Measurements from ENCODE around the gene PTDSS2. TPM values are rescaled to one million over a fixed set of nuclear protein-coding genes. Genes with fewer than 3 reads are reported as not detected.

Gene PTDSS2
- total RNA-seq, 2 donors from 2014 or later, result 23.6 to 23.8 TPM

DNA sequence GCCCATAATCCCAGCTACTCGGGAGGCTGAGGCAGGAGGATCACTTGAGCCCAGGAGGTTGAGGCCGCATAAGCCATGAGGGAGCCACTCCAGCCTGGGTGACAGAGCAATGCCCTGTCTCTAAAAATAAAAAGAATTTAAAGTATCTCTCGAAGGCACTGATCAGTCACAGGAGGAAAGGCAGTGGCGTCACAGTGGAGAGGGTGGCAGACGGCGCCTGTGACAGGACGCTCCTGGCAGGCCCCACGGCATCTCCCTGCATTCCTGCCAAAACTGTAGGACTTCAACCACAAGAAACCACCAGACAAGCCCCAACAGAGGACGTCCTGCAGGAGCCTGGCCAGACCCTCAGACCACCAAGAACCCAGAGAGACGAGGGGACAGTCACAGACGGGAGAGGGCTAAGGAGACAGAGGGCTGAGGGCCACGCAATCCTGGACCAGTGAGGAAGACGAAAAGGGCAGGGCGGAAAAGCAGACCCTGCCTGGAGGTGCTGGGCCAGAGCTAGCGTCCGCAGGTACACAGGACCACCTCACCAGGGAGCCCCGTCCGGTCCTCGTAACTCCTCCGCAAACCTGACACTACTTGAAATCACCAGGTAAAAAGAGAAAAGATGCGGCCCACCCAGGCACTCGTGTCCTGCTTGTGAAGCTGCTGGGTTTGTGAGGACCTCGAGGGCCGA lies 51.1 kb downstream of the PTDSS2 start:
- peak overlapping the region in 1 of 2 donors; percentile 63 for H3K27ac Mint-ChIP-seq
- no peaks in the 10 kb centered on the region for H3K9me3 Mint-ChIP-seq
- DNase-seq (ENCODE audit: low spot score in 2 of 2) (no peak), ATAC-seq (no peak)
- peaks cover 17 to 18% of the 10 kb centered on the region in 2 donors for H3K36me3 Mint-ChIP-seq

DNA sequence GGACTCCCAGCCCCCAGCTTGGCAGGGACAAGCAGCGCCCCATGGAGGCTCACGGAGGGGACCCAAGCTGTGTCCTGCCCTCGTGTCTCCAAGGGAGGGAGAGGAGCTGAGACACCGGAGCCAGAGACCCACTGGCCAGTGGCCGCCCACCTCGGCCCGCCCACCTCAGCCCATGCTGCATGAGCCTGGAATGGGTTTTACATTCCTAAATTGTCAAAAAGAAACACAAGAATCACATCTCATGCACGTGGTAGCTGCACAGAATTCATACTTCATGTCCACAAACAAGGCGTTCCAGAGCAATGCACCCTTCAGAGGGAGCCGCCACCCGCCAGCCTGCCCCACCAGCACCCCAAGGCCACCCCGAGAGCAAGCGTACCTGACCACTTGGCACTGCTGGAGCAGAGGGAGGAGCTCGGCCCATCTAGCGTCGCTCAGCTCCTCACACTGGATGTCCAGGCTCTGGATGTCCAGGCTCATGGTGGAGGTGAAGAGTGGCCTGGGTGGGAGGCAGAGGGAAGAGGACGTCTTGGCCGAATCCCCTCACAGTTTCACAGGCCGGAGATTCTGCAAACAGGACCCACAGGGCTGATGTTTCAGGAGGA lies 51.7 kb downstream of the PTDSS2 start:
- Mint-ChIP-seq H3K9me3 (no peaks in the 10 kb centered on the region), H3K36me3 (peaks cover 17 to 24% of the 10 kb centered on the region in 2 donors), H3K27ac (peak overlapping the region in 1 of 2 donors; percentile 63)
- ATAC-seq (no peak), DNase-seq (ENCODE audit: low spot score in 2 of 2) (no peak)

DNA sequence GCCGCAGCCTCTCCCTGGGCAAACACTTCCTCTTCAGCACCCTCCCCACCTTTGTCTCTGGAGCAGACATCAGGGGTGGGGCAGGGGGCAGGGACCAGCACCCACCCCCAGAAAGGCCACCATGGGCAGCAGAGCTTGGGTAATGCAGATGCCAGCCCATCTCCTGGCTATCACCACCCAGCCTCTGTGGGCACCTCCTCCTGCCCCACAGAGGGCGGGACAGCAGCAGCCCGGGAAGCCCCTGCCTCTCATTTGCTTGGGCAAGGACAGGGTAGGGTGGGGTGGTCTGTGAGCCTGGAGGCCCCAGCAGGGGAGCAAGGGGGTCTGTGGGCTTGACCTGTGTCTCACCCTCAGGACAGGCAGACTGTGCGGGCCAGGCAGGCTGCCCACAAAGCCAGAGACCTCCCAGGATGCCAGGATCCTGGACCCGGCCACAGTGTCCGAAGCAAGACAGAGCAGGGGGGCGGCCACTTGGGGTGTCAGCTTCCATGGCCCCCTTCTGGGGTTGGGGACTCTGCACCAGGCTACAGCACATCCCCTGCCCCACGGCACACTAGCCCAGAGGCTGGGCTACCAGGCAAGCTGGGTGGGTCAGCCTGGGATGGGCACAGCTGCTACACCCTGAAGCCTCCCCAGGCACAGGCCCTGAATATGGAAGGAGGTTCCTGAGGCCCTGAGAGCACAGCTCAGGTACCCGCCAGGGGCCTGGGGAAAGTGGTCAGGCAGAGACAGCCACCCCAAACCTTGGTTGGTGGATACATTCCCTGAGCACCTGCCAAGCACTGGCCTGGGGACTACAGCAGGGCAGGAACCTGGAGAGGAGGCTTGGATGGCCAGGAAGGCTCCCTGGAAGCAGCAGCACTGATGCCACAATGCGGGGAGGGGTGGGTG lies 52.5 kb downstream of the PTDSS2 start:
- Mint-ChIP-seq H3K27ac (no peak overlapping the region), H3K9me3 (no peaks in the 10 kb centered on the region), H3K36me3 (peaks cover 11 to 20% of the 10 kb centered on the region in 2 donors)
- ATAC-seq (no peak), DNase-seq (ENCODE audit: low spot score in 2 of 2) (no peak)

DNA sequence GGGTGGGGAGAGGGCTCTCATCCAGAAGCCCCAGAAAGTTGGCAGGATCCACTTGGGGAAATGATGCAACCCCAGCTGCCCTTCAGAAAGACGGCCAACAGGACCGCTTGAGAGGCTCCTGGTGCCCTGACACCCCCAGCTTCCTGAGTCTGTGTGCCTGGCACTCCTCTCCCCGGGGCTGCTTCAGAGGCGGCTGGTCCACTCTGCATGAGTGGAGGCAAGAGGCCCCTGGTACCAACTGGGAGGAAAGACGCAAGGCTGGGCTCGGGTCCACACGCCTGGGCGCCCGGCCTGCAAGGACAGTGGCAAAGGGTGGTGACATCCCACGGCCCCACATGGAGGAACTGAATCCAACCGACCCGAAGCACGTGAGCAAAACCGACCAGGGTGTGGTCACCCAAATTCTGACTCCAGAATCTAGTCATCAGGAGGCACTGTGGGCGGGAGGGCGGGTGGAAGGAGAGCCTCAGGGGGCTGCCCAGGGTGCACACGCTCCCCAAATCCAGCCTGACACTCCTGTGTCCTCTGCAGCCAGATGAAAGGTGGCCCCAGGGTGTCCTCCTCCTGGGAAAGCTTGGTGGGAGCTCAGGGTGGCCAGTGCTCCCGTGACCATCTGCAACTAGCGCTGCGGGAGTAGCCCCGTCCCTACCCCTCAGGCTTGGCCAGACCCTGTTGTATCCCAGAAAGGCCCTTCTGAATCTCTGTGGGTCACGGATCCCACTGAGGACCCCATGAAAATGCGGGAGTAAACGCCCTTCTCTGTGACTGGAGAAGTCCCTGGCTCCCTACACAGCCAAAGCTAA lies 53.3 kb downstream of the PTDSS2 start:
- Mint-ChIP-seq H3K36me3 (peaks cover 9 to 11% of the 10 kb centered on the region in 2 donors), H3K27ac (no peak overlapping the region), H3K9me3 (no peaks in the 10 kb centered on the region)
- DNase-seq (ENCODE audit: low spot score in 2 of 2) (no peak), ATAC-seq (no peak)

DNA sequence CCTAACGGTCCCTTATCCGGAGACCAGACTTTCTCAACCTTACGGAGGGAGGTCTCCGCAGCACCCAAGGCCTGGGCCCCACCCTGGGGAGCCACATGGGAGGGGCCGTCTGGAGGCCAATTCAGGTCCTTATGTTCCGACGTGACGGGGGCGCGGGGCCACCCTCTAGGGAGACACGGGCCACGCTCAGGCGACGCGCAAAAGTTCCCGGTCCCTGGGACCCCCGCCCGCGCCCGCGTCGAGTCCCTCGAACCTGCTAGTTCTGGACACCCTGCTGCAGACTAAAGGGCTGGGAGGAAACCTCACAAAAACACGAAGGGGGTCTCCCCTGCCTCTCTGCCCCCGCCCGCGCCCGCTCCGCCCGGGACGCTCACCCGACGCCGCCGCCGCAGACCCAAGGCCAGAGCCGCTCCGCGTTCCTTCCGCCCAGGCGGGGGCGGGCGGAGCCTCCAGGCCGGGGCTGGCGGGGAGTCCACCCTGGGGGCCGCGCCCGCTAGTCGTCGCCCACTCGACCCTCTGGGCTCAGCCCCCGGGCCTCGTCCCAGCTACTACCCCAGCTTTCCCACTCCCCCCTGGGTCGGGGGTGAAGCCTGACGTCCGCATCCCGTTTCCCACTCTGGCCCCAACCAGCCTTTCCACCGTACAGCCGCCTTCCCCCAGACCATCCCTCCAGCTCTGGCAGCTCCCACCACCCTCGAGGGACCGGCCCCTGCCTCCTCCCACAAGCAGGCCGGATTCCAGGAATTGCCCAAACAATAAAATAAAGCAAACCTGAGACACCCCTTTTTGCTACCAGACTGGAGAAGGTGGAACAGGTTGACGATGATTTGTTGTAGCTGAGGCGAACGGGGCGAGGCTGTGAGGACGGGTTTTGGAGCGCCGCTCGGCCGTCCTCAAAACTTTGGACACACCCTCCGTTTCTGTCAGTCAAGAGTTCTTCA lies 54.2 kb downstream of the PTDSS2 start:
- ATAC-seq, result no peak
- peak overlapping the region in 1 of 2 donors; percentile 68 for H3K27ac Mint-ChIP-seq
- peaks cover 7 to 10% of the 10 kb centered on the region in 2 donors for H3K36me3 Mint-ChIP-seq
- no peaks in the 10 kb centered on the region for H3K9me3 Mint-ChIP-seq
- DNase-seq (ENCODE audit: low spot score in 2 of 2), result peak in 1 of 2 donors; percentile 38

DNA sequence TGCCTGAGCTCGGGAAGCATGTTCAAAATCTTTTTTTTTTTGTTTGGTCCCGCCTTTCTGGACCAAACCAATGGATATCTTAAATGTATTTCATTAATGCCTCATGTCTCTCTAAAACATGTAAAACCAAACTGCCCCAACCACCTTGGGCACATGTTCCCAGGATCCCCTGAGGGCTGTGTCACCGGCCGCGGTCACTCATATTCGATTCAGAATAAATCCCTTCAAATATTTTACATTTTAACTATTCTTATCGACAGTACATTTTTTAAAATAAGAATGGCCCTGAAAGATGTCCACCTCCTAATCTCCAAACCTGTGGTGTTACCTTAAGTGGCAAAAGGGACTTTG lies 54.9 kb downstream of the PTDSS2 start:
- ATAC-seq (no peak), DNase-seq (ENCODE audit: low spot score in 2 of 2) (no peak)
- Mint-ChIP-seq H3K9me3 (no peaks in the 10 kb centered on the region), H3K36me3 (peaks cover 10% of the 10 kb centered on the region in 2 donors), H3K27ac (peak overlapping the region; percentile 68 to 97)

DNA sequence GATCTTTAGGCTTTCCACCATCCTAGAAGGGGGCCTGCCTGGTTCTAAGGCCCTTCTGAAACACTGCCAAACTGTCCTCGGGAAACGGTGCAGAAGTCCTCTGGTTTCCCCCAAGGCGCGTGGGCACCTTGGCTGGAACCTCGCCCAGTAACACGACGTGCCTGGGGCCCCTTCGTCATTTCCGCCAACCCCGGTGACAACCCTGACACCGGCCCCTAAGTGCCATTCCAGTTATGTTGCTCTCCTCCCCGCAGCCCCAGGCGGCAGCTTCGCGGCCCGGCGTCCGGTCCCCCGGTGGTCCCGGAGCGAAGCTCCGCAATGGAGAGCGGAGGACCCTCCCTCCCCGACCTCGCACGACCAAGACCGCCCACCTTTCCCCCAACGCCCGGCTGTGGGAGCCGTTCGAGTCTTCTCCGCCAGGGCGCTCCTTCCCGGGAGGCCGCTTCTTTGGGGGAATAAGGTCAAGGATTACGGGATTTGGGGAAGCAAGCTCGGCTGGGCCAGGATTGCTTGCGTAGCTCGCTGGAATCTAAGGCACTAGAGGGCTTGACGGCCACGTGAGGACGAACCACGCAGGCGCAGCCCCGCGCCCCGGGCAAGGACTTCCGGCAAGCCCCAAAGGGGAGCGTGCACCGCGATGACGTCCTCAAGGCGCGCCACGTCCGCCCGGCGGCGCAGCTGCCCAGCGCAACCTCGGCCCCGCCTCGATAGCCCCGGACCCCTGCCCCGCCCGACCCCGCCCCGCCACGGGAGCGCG lies 56.3 kb downstream of the PTDSS2 start:
- H3K27ac Mint-ChIP-seq, result peak overlapping the region; percentile 97 to 99
- ATAC-seq, result peak; percentile 84 to 85
- peak; percentile 97 to 98 for DNase-seq (ENCODE audit: low spot score in 2 of 2)
- H3K36me3 Mint-ChIP-seq, result peaks cover 10 to 13% of the 10 kb centered on the region in 2 donors
- H3K9me3 Mint-ChIP-seq, result no peaks in the 10 kb centered on the region

DNA sequence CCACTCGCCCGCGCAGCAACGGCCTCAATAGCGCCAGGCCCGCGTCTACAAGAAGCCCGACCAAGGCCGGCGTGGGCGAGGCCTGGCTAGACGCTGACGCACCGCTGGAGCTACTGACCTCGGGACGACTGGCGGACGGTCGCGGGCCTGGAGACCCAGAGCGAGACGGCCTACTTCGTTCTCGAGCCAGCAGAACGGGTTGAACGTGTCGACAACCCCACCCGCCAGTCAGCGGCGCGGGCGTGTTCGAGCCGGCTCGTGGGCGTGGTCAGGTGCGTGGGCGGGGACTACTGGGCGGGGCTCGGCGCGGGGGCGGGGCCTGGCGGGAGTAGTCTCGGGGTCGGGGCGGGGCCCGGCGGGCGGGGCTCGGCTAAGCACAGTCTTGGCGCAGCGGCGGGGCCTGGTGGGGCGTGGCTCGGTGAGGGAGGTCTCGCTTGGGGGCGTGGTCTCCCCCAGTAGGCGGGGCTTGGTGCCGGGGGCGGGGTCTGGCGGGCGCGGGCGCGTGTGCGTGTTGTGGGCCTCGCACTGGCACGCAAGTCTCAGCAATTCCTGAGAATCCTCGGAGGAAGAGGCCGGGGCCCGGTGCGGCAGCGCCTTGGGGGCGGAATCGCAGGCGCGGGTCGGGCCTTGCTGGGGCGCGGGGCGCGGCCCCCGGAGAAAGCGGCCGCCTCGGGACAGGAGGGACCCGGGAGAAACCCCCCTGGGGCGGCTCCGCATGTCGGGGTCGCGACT lies 57.1 kb downstream of the PTDSS2 start, which contains the start of gene RNH1:
TSS of gene RNH1 (minus strand) at position 248 of the 732 bp plus-strand sequence. CDS start 5,080 bp downstream, outside the sequence.
- peaks cover 10 to 16% of the 10 kb centered on the region in 2 donors for H3K36me3 Mint-ChIP-seq

DNA sequence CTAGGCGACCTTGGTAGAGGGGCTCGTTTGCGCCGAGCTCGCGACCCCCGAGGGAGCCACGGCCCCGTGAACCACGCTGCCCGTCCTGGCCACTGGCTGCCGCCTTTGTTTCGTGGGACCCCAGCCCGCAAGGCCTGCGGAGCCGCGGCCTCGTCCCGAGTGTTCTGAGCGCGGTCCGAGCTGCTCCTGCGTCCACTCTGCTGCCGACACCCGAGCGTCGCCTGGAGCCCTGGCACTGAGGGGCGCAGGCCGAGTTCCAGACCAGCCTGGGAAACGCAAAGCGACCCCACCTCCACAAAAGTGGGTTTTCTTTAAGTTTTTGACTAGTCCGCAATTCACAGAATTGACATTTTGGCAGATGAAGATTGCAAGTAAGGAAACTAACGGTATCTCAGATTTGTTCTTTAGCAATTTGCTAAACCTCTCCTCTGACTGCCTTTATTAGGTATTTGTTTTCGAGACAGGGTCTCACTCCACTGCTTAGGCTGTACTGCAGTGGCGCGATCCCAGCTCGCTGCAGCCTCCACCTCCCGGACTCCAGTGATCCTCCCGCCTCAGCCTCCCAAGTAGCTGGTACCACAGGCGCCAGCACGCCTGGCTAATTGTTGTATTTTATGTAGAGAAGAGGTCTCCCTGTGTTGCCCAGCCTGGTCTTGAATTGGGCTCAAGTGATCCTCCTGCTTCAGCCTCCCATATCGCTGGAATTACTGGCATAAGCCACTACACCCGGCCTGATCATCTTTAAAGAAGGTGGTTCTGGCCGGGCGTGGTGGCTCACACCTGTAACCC lies 57.8 kb downstream of the PTDSS2 start:
- ATAC-seq, result no peak

More for the DNA sequence above, 57.1 kb downstream of the PTDSS2 start, which contains the start of gene RNH1:
- ATAC-seq (peak; percentile 73 to 84), DNase-seq (ENCODE audit: low spot score in 2 of 2) (peak; percentile 98 to 99)
- Mint-ChIP-seq H3K27ac (peak within 1 kb of the TSS; percentile 97 to 99), H3K9me3 (no peaks in the 10 kb centered on the region)

DNA sequence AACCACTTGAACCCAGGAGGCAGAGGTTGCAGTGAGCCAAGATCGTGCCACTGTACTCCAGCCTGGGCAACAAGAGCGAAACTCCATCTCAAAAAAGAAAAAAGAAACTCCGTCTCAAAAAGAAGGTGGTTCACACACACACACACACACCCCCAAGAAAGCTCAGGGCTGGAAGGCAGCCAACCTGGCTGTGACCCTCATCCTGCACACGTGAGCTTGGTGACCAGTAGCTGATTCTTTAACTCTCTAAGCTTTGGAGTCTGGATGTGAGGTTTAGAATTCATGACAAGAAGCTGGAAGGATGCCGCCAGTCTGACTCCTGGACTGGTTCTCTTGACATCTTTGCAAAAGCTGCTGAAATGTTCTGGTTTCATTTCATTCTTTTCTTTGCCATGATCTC lies 58.9 kb downstream of the PTDSS2 start:
- H3K36me3 Mint-ChIP-seq, result peaks cover 10 to 16% of the 10 kb centered on the region in 2 donors
- ATAC-seq (no peak), DNase-seq (ENCODE audit: low spot score in 2 of 2) (no peak)
- H3K27ac Mint-ChIP-seq, result no peak overlapping the region
- H3K9me3 Mint-ChIP-seq, result no peaks in the 10 kb centered on the region

More for the DNA sequence above, 57.8 kb downstream of the PTDSS2 start:
- Mint-ChIP-seq H3K27ac (peak overlapping the region; percentile 65 to 97), H3K9me3 (no peaks in the 10 kb centered on the region), H3K36me3 (peaks cover 10 to 16% of the 10 kb centered on the region in 2 donors)
- DNase-seq (ENCODE audit: low spot score in 2 of 2), result no peak

DNA sequence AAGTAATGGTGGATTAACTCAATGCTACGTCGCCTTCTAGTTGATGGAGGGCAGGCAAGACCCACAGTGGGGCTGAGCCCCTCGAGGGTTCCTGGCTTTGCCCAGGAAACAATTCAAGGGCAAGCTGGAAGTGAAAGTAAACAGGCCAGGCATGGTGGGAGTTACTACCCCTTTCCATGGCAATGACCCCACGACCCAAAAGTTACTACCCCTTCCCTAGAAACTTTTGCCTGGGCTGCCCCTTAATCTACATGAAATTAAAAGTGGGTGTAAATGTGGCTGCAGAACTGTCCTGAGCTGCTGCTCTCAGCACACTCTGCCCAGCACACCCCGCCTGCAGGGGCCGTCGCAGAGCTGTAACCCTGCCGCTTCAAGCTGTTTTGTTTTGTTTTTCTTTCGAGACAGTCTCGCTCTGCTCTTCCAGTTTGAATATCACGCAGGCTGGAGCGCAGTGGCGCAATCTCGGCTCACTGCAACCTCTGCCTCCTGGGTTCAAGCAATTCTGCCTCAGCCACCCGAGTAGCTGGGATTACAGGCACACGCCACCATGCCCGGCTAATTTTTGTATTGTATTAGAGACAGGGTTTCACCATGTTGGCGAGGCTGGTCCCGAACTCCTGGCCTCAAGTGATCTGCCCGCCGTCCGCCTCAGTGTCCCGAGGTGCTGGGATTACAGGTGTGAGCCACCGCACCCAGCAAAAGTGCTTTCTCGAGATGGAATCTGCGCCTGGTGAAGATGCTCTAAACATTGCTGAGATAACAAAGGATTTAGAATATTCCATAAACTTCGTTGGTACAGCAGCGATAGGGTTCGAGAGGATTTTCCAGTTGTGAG lies 62.9 kb downstream of the PTDSS2 start:
- Mint-ChIP-seq H3K36me3 (peaks cover 0 to 36% of the 10 kb centered on the region in 2 donors), H3K9me3 (peaks cover 0 to 8% of the 10 kb centered on the region in 2 donors), H3K27ac (no peak overlapping the region)
- ATAC-seq (no peak), DNase-seq (ENCODE audit: low spot score in 2 of 2) (no peak)

DNA sequence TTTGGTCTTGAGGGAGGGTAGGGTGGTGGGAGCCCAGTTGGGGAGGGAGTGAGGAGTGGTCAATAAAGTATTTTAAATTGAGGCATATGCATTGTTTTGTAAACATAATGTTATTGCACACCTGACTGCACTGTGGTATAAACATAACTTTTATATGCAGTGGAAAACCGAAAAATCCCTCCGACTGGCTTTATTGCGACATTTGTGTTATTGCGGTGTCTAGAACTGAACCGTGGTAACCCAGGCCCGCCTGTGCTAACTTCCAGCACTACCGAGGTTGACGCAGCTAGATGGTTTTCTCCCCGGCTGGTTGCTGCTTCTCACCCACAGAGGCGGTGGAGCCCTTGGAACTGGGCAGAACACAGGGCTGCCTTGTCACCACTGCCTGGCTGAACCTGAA lies 64.5 kb downstream of the PTDSS2 start:
- peaks cover 0 to 37% of the 10 kb centered on the region in 2 donors for H3K36me3 Mint-ChIP-seq
- DNase-seq (ENCODE audit: low spot score in 2 of 2), result no peak
- H3K27ac Mint-ChIP-seq, result no peak overlapping the region
- H3K9me3 Mint-ChIP-seq, result peaks cover 0 to 8% of the 10 kb centered on the region in 2 donors
- ATAC-seq, result no peak

DNA sequence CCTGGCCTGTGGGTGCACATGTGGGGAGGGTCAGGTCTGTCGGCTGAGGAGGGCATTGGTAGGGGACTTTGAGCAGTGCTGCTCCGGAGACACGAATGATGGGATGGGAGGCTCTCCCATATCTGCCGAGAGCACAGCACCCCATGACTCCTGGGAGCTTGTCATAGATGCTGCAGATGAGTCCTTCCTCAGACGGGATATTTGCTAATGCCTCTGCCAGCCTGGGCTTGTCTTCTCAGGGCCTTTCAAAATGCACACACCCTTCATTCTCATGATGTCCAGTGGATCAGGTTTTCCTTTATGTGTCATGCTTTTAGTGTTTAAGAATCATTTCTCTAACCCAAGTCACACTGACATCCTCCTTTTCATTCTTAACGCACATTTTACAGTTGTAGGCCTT lies 65.1 kb downstream of the PTDSS2 start:
- ATAC-seq (no peak), DNase-seq (ENCODE audit: low spot score in 2 of 2) (no peak)
- peaks cover 0 to 32% of the 10 kb centered on the region in 2 donors for H3K36me3 Mint-ChIP-seq
- peaks cover 0 to 8% of the 10 kb centered on the region in 2 donors for H3K9me3 Mint-ChIP-seq
- peak overlapping the region in 1 of 2 donors; percentile 79 for H3K27ac Mint-ChIP-seq

Measured in activated naive CD4-positive, alpha-beta T cell treated with anti-CD3 and anti-CD28 coated beads, Interleukin-2, amount 50 U/mL, for 72 hours (primary cell).